ENCODE data around the gene ACTR3. TPM values are rescaled to one million over a fixed set of nuclear protein-coding genes. Genes with fewer than 3 reads are reported as not detected.

Gene ACTR3
- total and polyA plus RNA-seq, 2 of the 8 experiments (the other 6 are each of a cell fraction or from before 2014, with no cell fraction given): 51.7 to 184 TPM

- CTCF ChIA-PET (ENCODE audit: partially characterized antibody): no interaction called here
- WGBS, 2 experiments (ENCODE audit: extremely low coverage in 1 of 2, insufficient coverage in 1 of 2, insufficient read length in 1 of 2, insufficient replicate concordance in 2 of 2, low coverage in 1 of 2, low lambda C conversion rate in 2 of 2, missing lambda C conversion rate in 1 of 2): 100% methylated on average over 3 of the region's 3 CpGs; no CpG with 5 or more reads in 1 of the 2 experiments
- H2BK20ac ChIP-seq (ENCODE audit: low read length): no peak overlapping the region
- TF ChIP-seq CBX8 (IDR thresholded peaks at IDR 0.05; ENCODE audit: borderline replicate concordance, low read depth, low read length) (no peak), JUN (IDR thresholded peaks at IDR 0.05; ENCODE audit: low read depth, low read length) (no peak), TEAD4 (IDR thresholded peaks at IDR 0.05; ENCODE audit: low read depth, low read length) (no peak), RFX5 (IDR thresholded peaks at IDR 0.05; ENCODE audit: borderline replicate concordance, low read depth, low read length) (no peak), RXRA (IDR thresholded peaks at IDR 0.05; ENCODE audit: insufficient read depth, low read depth, low read length) (no peak), POLR2A (IDR thresholded peaks at IDR 0.05; ENCODE audit: control extremely low read depth in 1 of 2, low read depth in 2 of 2, low read length in 2 of 2) (no peak), EP300 (IDR thresholded peaks at IDR 0.05; ENCODE audit: borderline replicate concordance in 1 of 2, low read depth in 2 of 2, low read length in 2 of 2) (no peak), CTCF (IDR thresholded peaks at IDR 0.05; ENCODE audit: control extremely low read depth in 1 of 3, insufficient read depth in 1 of 3, low read depth in 1 of 3, low read length in 3 of 3) (no peak), KDM5A (IDR thresholded peaks at IDR 0.05; ENCODE audit: low read length) (no peak), RAD21 (IDR thresholded peaks at IDR 0.05 in 1 of 2, conservative IDR thresholded peaks at IDR 0.05 in 1 of 2; ENCODE audit: low read depth in 2 of 2, low read length in 2 of 2) (no peak), SIRT6 (IDR thresholded peaks at IDR 0.05; ENCODE audit: low read length) (no peak), TBP (IDR thresholded peaks at IDR 0.05; ENCODE audit: low read depth, low read length) (no peak)
Measured at GRCh38 chr2:114007436-114007835, 117.5 kb downstream of the ACTR3 start.

More at GRCh38 chr2:114007436-114007835, 117.5 kb downstream of the ACTR3 start:
- no peaks in the 10 kb centered on the region for H3K79me2 ChIP-seq (ENCODE audit: control insufficient read depth in 1 of 2, insufficient read depth in 2 of 2, low read length in 2 of 2)
- no peak overlapping the region for H2AK5ac ChIP-seq (ENCODE audit: low read depth, low read length)
- no peak overlapping the region for H2BK12ac ChIP-seq (ENCODE audit: low read depth, low read length)
- peaks cover 0 to 5% of the 10 kb centered on the region in 2 experiments; a peak in 2 of 4 replicates for H3K9me3 ChIP-seq (ENCODE audit: insufficient read depth in 2 of 2, low read depth in 1 of 2, low read length in 1 of 2)
- POLR2A ChIA-PET (ENCODE audit: partially characterized antibody): no interaction called here
- no peak overlapping the region for H3K18ac ChIP-seq (ENCODE audit: extremely low read depth, low read length)
- H2BK5ac ChIP-seq (ENCODE audit: low read depth, low read length): no peak overlapping the region
- FAIRE-seq (no peak), DNase-seq (ENCODE audit: low read depth in 1 of 2, low spot score in 2 of 2) (no peak)
- no peaks in the 10 kb centered on the region for H3K27me3 ChIP-seq (replicated peaks in 1 of 4; ENCODE audit: control insufficient read depth in 3 of 4, extremely low read depth in 1 of 4, insufficient read depth in 3 of 4, low read length in 3 of 4)
- H3K27ac ChIP-seq (ENCODE audit: low read depth, low read length): no peak overlapping the region; the same call in 1 of the 2 replicates
- H3K36me3 ChIP-seq (ENCODE audit: control insufficient read depth in 2 of 4, insufficient read depth in 4 of 4, low read length in 3 of 4): no peaks in the 10 kb centered on the region
- H2BK15ac ChIP-seq (ENCODE audit: low read length): no peak overlapping the region
- H3K23me2 ChIP-seq (ENCODE audit: low read depth, low read length): no peaks in the 10 kb centered on the region
- no peak overlapping the region for H3K4me2 ChIP-seq (ENCODE audit: insufficient read depth in 1 of 2, low read depth in 2 of 2, low read length in 2 of 2)
- no peak overlapping the region for H3K4me3 ChIP-seq (ENCODE audit: extremely low read depth in 1 of 4, insufficient read depth in 2 of 4, low read depth in 3 of 4, low read length in 4 of 4)
- no peak overlapping the region for H3K4ac ChIP-seq (replicated peaks; ENCODE audit: insufficient read length, low read depth, low read length)
- no peak overlapping the region for H4K5ac ChIP-seq (ENCODE audit: insufficient read length, low read depth, low read length)
- no peak overlapping the region for H3K56ac ChIP-seq (replicated peaks; ENCODE audit: insufficient read length, low read depth, low read length)
- H3K23ac ChIP-seq (ENCODE audit: insufficient read length): no peak overlapping the region
- H3K4me1 ChIP-seq (replicated peaks in 1 of 4; ENCODE audit: control insufficient read depth in 3 of 4, insufficient read depth in 4 of 4, low read length in 3 of 4): no peaks in the 10 kb centered on the region
- H2BK120ac ChIP-seq (replicated peaks; ENCODE audit: low read depth, low read length): no peak overlapping the region
- H4K91ac ChIP-seq (replicated peaks; ENCODE audit: insufficient read length, low read length): no peak overlapping the region
- no peaks in the 10 kb centered on the region for H3K79me1 ChIP-seq (ENCODE audit: low read depth, low read length)
- no peak overlapping the region for H4K8ac ChIP-seq (ENCODE audit: extremely low read depth, insufficient read depth, low read length)
- H3K9ac ChIP-seq (replicated peaks in 1 of 4; ENCODE audit: extremely low read depth in 1 of 4, low read depth in 3 of 4, low read length in 3 of 4): no peak overlapping the region
- H3K14ac ChIP-seq (ENCODE audit: insufficient read length): no peak overlapping the region
- no peaks in the 10 kb centered on the region for H4K20me1 ChIP-seq (replicated peaks in 1 of 2; ENCODE audit: control insufficient read depth in 1 of 2, insufficient read depth in 2 of 2, low read length in 2 of 2)
- H2AFZ ChIP-seq (ENCODE audit: low read length): no peak overlapping the region
